ENCODE data around the gene GASK1A. TPM values are rescaled to one million over a fixed set of nuclear protein-coding genes. Genes with fewer than 3 reads are reported as not detected.

GASK1A gene
- total and polyA plus RNA-seq, 4 donors, result 0.79 to 22.8 (median 4.6) TPM

DNA sequence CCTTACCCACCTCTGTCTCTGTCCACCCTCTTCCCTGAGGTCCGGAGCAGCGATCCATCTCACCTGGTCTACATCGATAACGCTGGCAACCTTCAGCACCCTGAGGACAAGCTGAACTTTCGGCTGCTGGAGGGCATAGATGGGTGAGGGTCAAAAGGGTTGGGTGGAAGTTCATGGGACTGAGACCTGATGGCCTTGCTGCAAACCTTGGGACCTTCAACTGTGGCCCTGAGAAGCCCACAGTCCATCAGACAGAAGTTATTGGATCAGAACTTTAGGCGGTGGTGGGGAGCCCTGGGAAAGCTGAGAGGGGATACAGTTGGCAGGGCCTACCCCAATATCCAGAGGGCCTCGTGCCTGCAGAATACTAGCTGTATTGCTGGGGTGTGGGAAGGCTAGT lies 76.3 kb downstream of the GASK1A start:
- Histone ChIP-seq H3K36me3 (ENCODE audit: control insufficient read depth in 4 of 4, insufficient read depth in 3 of 4, low read depth in 1 of 4, low read length in 3 of 4) (peaks cover 0 to 17% (median 3%) of the 10 kb centered on the region in 4 donors), H3K4me3 (ENCODE audit: low read depth in 1 of 3, low read length in 3 of 3) (no peak overlapping the region), H3K4me1 (ENCODE audit: control insufficient read depth in 4 of 4, insufficient read depth in 4 of 4, low read length in 3 of 4) (no peaks in the 10 kb centered on the region), H3K9ac (ENCODE audit: low read depth in 1 of 2, low read length in 2 of 2) (no peak overlapping the region), H3K27me3 (ENCODE audit: control insufficient read depth in 4 of 4, insufficient read depth in 4 of 4, low read length in 3 of 4) (no peaks in the 10 kb centered on the region), H3K27ac (ENCODE audit: low read depth in 1 of 2, low read length in 2 of 2) (no peak overlapping the region), H3K9me3 (ENCODE audit: control insufficient read depth in 4 of 4, low read length in 3 of 4) (peaks cover 0 to 1% (median 0%) of the 10 kb centered on the region in 4 donors)
- WGBS, result 95% methylated on average over 7 of the region's 7 CpGs
- TF ChIP-seq RXRA (IDR thresholded peaks at IDR 0.05) (no peak), JUND (IDR thresholded peaks at IDR 0.05) (no peak), FOXA1 (IDR thresholded peaks at IDR 0.05) (no peak)
- peak; percentile 8 for DNase-seq (ENCODE audit: low spot score)

DNA sequence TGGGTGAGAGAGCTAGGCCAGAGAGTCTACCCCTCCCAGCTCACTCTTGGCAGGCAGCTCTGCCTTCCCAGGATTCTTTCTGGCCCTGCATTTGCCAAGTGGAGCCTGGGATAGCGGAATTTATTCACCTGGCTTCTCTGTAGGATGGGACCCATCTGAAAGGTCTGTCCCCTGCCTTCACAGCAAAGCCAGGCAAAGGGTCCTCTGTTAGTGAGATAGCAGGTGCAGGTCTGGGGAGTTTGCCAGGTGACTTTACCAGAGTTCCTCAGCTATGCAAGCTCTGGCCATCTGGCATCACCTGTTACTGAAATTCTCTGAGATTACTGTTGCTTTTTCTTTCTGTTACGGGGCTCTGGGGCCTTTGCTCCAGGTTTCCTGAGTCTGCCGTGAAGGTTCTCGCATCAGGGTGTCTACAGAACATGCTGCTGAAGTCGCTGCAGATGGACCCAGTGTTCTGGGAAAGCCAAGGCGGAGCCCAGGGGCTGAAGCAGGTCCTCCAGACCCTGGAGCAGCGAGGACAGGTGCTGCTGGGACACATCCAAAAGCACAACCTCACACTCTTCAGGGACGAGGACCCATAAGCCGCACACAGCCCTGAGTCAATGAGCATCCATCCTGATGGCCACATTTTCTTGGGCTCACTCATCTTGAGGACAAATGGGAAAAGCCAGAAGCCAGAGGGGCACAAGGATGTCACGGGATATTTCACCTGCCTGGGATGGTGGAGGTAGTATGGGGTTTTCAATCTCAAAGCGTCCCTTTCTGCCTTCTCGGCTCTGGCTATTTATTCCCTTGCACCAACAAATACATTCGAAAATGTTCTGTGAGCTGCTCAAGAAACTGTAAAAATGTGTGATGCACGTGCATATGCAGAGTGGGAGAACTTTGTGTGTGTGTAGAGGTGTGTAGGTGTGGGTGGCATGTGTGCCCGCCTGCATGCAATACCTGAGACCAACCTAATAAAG lies 77.0 kb downstream of the GASK1A start:
- no peaks in the 10 kb centered on the region for H3K27me3 ChIP-seq (ENCODE audit: control insufficient read depth in 4 of 4, insufficient read depth in 4 of 4, low read length in 3 of 4)
- no peak overlapping the region for H3K27ac ChIP-seq (ENCODE audit: low read depth in 1 of 2, low read length in 2 of 2)
- peaks cover 0 to 21% (median 3%) of the 10 kb centered on the region in 4 donors for H3K36me3 ChIP-seq (ENCODE audit: control insufficient read depth in 4 of 4, insufficient read depth in 3 of 4, low read depth in 1 of 4, low read length in 3 of 4)
- DNase-seq (ENCODE audit: low spot score), result peak; percentile 19
- no peaks in the 10 kb centered on the region for H3K4me1 ChIP-seq (ENCODE audit: control insufficient read depth in 4 of 4, insufficient read depth in 4 of 4, low read length in 3 of 4)
- WGBS, result 95% methylated on average over 15 of the region's 15 CpGs
- no peak overlapping the region for H3K9ac ChIP-seq (ENCODE audit: low read depth in 1 of 2, low read length in 2 of 2)
- no peak overlapping the region for H3K4me3 ChIP-seq (ENCODE audit: low read depth in 1 of 3, low read length in 3 of 3)
- TF ChIP-seq SP1 (IDR thresholded peaks at IDR 0.05), result no peak
- no peaks in the 10 kb centered on the region for H3K9me3 ChIP-seq (ENCODE audit: control insufficient read depth in 4 of 4, low read length in 3 of 4)

- peak; percentile 13 for DNase-seq (ENCODE audit: low spot score)
- Histone ChIP-seq H3K9ac (ENCODE audit: low read depth in 1 of 2, low read length in 2 of 2) (no peak overlapping the region), H3K4me1 (ENCODE audit: control insufficient read depth in 4 of 4, insufficient read depth in 4 of 4, low read length in 3 of 4) (no peaks in the 10 kb centered on the region), H3K9me3 (ENCODE audit: control insufficient read depth in 4 of 4, low read length in 3 of 4) (peaks cover 0 to 5% (median 0%) of the 10 kb centered on the region in 4 donors), H3K27me3 (ENCODE audit: control insufficient read depth in 4 of 4, insufficient read depth in 4 of 4, low read length in 3 of 4) (no peaks in the 10 kb centered on the region), H3K4me3 (ENCODE audit: low read depth in 1 of 3, low read length in 3 of 3) (no peak overlapping the region), H3K36me3 (ENCODE audit: control insufficient read depth in 4 of 4, insufficient read depth in 3 of 4, low read depth in 1 of 4, low read length in 3 of 4) (peaks cover 0 to 45% (median 13%) of the 10 kb centered on the region in 4 donors), H3K27ac (ENCODE audit: low read depth in 1 of 2, low read length in 2 of 2) (no peak overlapping the region)
- 93% methylated on average over 1 of the region's 1 CpG for WGBS
- TF ChIP-seq, protein P1, sequence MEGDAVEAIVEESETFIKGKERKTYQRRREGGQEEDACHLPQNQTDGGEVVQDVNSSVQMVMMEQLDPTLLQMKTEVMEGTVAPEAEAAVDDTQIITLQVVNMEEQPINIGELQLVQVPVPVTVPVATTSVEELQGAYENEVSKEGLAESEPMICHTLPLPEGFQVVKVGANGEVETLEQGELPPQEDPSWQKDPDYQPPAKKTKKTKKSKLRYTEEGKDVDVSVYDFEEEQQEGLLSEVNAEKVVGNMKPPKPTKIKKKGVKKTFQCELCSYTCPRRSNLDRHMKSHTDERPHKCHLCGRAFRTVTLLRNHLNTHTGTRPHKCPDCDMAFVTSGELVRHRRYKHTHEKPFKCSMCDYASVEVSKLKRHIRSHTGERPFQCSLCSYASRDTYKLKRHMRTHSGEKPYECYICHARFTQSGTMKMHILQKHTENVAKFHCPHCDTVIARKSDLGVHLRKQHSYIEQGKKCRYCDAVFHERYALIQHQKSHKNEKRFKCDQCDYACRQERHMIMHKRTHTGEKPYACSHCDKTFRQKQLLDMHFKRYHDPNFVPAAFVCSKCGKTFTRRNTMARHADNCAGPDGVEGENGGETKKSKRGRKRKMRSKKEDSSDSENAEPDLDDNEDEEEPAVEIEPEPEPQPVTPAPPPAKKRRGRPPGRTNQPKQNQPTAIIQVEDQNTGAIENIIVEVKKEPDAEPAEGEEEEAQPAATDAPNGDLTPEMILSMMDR (IDR thresholded peaks at IDR 0.05; ENCODE audit: low read depth, low read length, missing input control), result no peak
- no peak for TF ChIP-seq YY1 (IDR thresholded peaks at IDR 0.05)
- no peak for TF ChIP-seq HNF4A (conservative IDR thresholded peaks at IDR 0.05)
- TF ChIP-seq, protein P2, sequence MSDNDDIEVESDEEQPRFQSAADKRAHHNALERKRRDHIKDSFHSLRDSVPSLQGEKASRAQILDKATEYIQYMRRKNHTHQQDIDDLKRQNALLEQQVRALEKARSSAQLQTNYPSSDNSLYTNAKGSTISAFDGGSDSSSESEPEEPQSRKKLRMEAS (IDR thresholded peaks at IDR 0.05), result no peak
- TF ChIP-seq NR2F2 (IDR thresholded peaks at IDR 0.05), result no peak
- TF ChIP-seq GABPA (IDR thresholded peaks at IDR 0.05 in 1 of 2, conservative IDR thresholded peaks at IDR 0.05 in 1 of 2), result no peak
- no peak for TF ChIP-seq REST (IDR thresholded peaks at IDR 0.05)
- TF ChIP-seq EGR1 (IDR thresholded peaks at IDR 0.05; ENCODE audit: low read depth in 2 of 2), result no peak
- TF ChIP-seq ZBTB33 (IDR thresholded peaks at IDR 0.05), result no peak
- TF ChIP-seq RXRA (IDR thresholded peaks at IDR 0.05), result no peak
- no peak for TF ChIP-seq TAF1 (conservative IDR thresholded peaks at IDR 0.05)
Measured at GRCh38 chr3:43059456-43059855, 80.3 kb downstream of the GASK1A start.
